PC-9 (cell line): Measurements from ENCODE around the gene ZNF217.
"Not testable (repeated sequence)": the region's sequence is repeated elsewhere in the genome, so short reads cannot be mapped to it uniquely, and the experiment has no call there.

Experiments
- EZH2 ChIP-seq: fragments of 200-600 bp; sonication (generic); IDR thresholded peaks from 2 replicates; pipeline ENCODE4 v1.8.0; 2017; ENCODE audit warnings: antibody characterized with exemption, low read depth
- TF ChIP-seq, protein P1 (sequence below): fragments of 200-600 bp; sonication (generic); conservative IDR thresholded peaks from 2 replicates; pipeline ENCODE4 v1.6.1; 2017; ENCODE audit warnings: mixed run types, antibody characterized with exemption, mild to moderate bottlenecking, moderate library complexity

DNA sequence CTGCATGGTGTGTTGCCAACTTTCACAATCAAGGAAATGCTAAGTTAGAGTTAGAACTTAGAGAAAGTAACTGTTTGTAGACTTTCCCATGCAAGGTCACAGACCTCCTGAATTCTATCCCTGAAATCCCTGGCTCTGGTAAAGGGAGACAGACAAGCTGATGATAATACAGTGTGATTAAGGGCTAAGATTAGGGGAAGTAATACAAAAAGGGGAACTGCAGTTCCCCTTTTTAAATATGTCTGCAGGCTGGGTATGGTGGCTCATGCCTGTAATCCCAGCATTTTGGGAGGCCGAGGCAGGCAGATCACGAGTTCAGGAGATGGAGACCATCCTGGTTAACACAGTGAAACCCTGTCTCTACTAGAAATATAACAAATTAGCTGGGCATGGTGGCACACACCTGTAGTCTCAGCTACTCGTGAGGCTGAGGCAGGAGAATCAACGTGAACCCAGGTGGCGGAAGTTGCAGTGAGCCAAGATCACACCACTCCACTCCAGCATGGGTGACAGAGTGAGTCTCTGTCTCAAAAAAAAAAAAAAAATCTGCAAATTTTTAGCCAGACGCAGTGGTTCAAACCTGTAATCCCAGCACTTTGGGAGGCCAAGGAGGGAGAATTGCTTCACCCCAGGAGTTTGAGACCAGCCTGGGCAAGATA lies 60.9 kb downstream of the ZNF217 start:
- TF ChIP-seq, protein P1, sequence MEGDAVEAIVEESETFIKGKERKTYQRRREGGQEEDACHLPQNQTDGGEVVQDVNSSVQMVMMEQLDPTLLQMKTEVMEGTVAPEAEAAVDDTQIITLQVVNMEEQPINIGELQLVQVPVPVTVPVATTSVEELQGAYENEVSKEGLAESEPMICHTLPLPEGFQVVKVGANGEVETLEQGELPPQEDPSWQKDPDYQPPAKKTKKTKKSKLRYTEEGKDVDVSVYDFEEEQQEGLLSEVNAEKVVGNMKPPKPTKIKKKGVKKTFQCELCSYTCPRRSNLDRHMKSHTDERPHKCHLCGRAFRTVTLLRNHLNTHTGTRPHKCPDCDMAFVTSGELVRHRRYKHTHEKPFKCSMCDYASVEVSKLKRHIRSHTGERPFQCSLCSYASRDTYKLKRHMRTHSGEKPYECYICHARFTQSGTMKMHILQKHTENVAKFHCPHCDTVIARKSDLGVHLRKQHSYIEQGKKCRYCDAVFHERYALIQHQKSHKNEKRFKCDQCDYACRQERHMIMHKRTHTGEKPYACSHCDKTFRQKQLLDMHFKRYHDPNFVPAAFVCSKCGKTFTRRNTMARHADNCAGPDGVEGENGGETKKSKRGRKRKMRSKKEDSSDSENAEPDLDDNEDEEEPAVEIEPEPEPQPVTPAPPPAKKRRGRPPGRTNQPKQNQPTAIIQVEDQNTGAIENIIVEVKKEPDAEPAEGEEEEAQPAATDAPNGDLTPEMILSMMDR: not testable (repeated sequence)
- not testable (repeated sequence) for TF ChIP-seq EZH2
